Body of pancreas (tissue), 4 donors: Measurements from ENCODE around the gene HSD17B4.

Experiments used
- CTCF ChIP-seq, 7 experiments: fragments of 450-650 bp in 4 of 7; fragments of 200-600 bp in 3 of 7; sonication (generic) in 3 of 7; IDR thresholded peaks; one replicate each; pipeline ENCODE4 v1.5.1; 2016 to 2019; ENCODE audit warnings: antibody characterized with exemption in 7 of 7
- POLR2A ChIP-seq, 3 donors: fragments of 450-650 bp; IDR thresholded peaks; one replicate each; pipeline ENCODE4 v1.6.1; 2016; ENCODE audit warnings: antibody characterized with exemption in 3 of 3, mild to moderate bottlenecking in 2 of 3

- TF ChIP-seq CTCF (IDR thresholded peaks at IDR 0.05) (no peak), POLR2A (IDR thresholded peaks at IDR 0.05) (no peak)
Observed at GRCh38 chr5:119458911-119459632, 6.8 kb downstream of the HSD17B4 start.
